K562 (cell line): ENCODE data around the gene INSIG1. TPM values are rescaled to one million over a fixed set of nuclear protein-coding genes. Genes with fewer than 3 reads are reported as not detected.

Experiments
- CHD1 ChIP-seq: fragments of 200-600 bp; sonication (generic); IDR thresholded peaks from one replicate; pipeline ENCODE4 v1.6.1; 2012; ENCODE audit warnings: mild to moderate bottlenecking, moderate library complexity, low read length, inconsistent platforms
- DMBX1 ChIP-seq: fragments of 250-450 bp; sonication (Bioruptor Pico); IDR thresholded peaks from 2 replicates; pipeline ENCODE4 v1.8.0; 2022; ENCODE audit warnings: inconsistent platforms, mild to moderate bottlenecking, moderate library complexity, borderline replicate concordance
- DNMT1 ChIP-seq: fragments of 450-650 bp; IDR thresholded peaks from 2 replicates; pipeline ENCODE4 v1.6.1; 2016; ENCODE audit warnings: antibody characterized with exemption, mild to moderate bottlenecking
- EHMT2 ChIP-seq: fragments of 450-650 bp; IDR thresholded peaks from 2 replicates; pipeline ENCODE4 v1.6.1; 2018; ENCODE audit warnings: antibody characterized with exemption
- HMGN3 ChIP-seq: IDR thresholded peaks from 2 replicates; pipeline ENCODE4 v1.6.1; 2011; ENCODE audit warnings: borderline replicate concordance, low read depth, mild to moderate bottlenecking, mixed read lengths, low read length; ENCODE audit not compliant: insufficient read length; ENCODE audit errors: extremely low read depth
- HNRNPK ChIP-seq: fragments of 200-400 bp; formaldehyde crosslinking; IDR thresholded peaks from one replicate; pipeline ENCODE4 v1.6.1; 2018; ENCODE audit warnings: mild to moderate bottlenecking, low read depth, low read length; ENCODE audit not compliant: poor library complexity, severe bottlenecking
- JUN ChIP-seq, 2 experiments: sonication (generic) in 1 of 2; formaldehyde crosslinking in 1 of 2; IDR thresholded peaks; 2 replicates each; pipeline versions ENCODE4 v1.6.1 to v1.8.0; 2012 to 2022; ENCODE audit warnings: borderline replicate concordance in 2 of 2, mild to moderate bottlenecking in 2 of 2, improper control_type of control experiment in 1 of 2, low read depth in 1 of 2, low read length in 1 of 2, missing genetic modification reagents in 1 of 2
- LCOR ChIP-seq: sonication (generic); formaldehyde crosslinking; IDR thresholded peaks from 2 replicates; pipeline ENCODE4 v1.8.0; 2022; ENCODE audit warnings: mild to moderate bottlenecking, missing genetic modification reagents
- NFE2 ChIP-seq: IDR thresholded peaks from 2 replicates; pipeline ENCODE4 v1.6.1; 2014; ENCODE audit warnings: antibody characterized with exemption, low read depth
- PHF8 ChIP-seq: fragments of 200-600 bp; sonication (generic); IDR thresholded peaks from 2 replicates; pipeline ENCODE4 v1.6.1; 2012; ENCODE audit warnings: mixed run types, mild to moderate bottlenecking, inconsistent platforms, low read length, moderate library complexity, borderline replicate concordance
- POU5F1 ChIP-seq: fragments of 150-350 bp; IDR thresholded peaks from 2 replicates; pipeline ENCODE4 v1.6.1; 2014; ENCODE audit warnings: borderline replicate concordance, low read length, low read depth, mild to moderate bottlenecking; ENCODE audit not compliant: partially characterized antibody
- RBM25 ChIP-seq: fragments of 200-400 bp; formaldehyde crosslinking; IDR thresholded peaks from 2 replicates; pipeline ENCODE4 v1.6.1; 2018; ENCODE audit warnings: low read length, low read depth, moderate library complexity; ENCODE audit not compliant: severe bottlenecking
- SNIP1 ChIP-seq: fragments of 450-650 bp; IDR thresholded peaks from 2 replicates; pipeline ENCODE4 v1.7.1; 2017; ENCODE audit warnings: low read depth, mild to moderate bottlenecking
- XRCC5 ChIP-seq: fragments of 200-400 bp; formaldehyde crosslinking; IDR thresholded peaks from 2 replicates; pipeline ENCODE4 v1.6.1; 2017; ENCODE audit warnings: low read depth, mild to moderate bottlenecking, low read length
- ZNF79 ChIP-seq: fragments of 250-450 bp; sonication (Bioruptor Pico); IDR thresholded peaks from 2 replicates; pipeline ENCODE4 v1.4.0; 2020; ENCODE audit warnings: low read depth, mild to moderate bottlenecking, moderate library complexity
- polyA plus RNA-seq, 8 experiments: library from polyadenylated mRNA; depleted of rRNA in 4 of 8; stranded (reverse) in 5 of 8; unstranded in 3 of 8; fragments of >200 nt; fragmentation: Nextera tagmentation in 2 of 8; fragmentation: Illumina TruSeq in 1 of 8; extraction: Ambion mirVana in 2 of 8; extraction: Trizol in 1 of 8; gene quantifications; 2 replicates each; pipeline versions ENCODE4 v1.2.1 to v1.2.3, GENCODE V29; 2011 to 2014; ENCODE audit warnings: inconsistent platforms in 1 of 8, missing spikeins in 1 of 8
- total RNA-seq, 7 experiments: library from RNA; depleted of rRNA in 6 of 7; stranded (reverse); fragments of >200 nt in 6 of 7; fragmentation: Illumina TruSeq in 2 of 7; extraction: Trizol in 2 of 7; gene quantifications; 2 replicates each; pipeline versions ENCODE4 v1.2.1 to v1.2.3, GENCODE V29; 2011 to 2021; ENCODE audit warnings: low replicate concordance in 1 of 7
- TF ChIP-seq, protein P1 (sequence below): fragments of 450-650 bp; conservative IDR thresholded peaks from 2 replicates; pipeline ENCODE4 v1.6.1; 2016; ENCODE audit warnings: missing genetic modification characterization, low read depth, mild to moderate bottlenecking, control low read depth, missing compliant biosample characterization
- TF ChIP-seq, protein P2 (sequence below): IDR thresholded peaks from 2 replicates; pipeline ENCODE4 v1.6.1; 2016; ENCODE audit warnings: missing genetic modification characterization, missing compliant biosample characterization
- TF ChIP-seq, protein P3 (sequence below): fragments of 250-450 bp; sonication (Bioruptor Pico); IDR thresholded peaks from 2 replicates; pipeline ENCODE4 v1.5.0; 2021; ENCODE audit warnings: mild to moderate bottlenecking, borderline replicate concordance
- TF ChIP-seq, protein P4 (sequence below): sonication (generic); formaldehyde crosslinking; IDR thresholded peaks from 2 replicates; pipeline ENCODE4 v1.5.0; 2020; ENCODE audit warnings: missing genetic modification reagents
- TF ChIP-seq, protein P5 (sequence below): sonication (generic); formaldehyde crosslinking; IDR thresholded peaks from 2 replicates; pipeline ENCODE4 v1.8.0; 2022; ENCODE audit warnings: mild to moderate bottlenecking, missing genetic modification reagents

Gene INSIG1
- total and polyA plus RNA-seq, 9 of the 15 experiments (the other 6 are each of a cell fraction or from before 2014, with no cell fraction given), result 57.1 to 787 (median 238) TPM

DNA sequence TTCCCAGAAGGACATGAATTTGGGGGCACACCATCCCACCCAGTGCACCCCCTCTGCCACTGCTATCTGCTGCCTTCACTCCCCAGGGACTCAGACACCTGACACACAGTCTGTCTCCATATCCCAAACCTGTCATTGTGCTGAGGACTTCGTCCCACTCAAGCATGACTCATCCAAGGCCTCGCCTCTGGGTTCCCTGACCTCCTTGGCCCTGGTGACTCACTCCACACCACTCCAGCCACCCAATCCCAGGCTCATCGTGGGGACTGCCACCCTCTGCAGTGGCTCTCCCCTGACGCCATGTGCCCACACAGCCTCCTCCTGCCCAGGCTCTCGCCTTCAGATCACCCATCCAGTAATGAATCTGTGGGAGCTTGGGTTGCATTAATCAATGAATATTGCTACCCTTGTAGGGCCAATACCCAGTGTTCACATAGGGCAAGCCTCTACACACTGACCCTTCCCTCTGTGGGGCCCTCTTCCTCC is 6.6 kb upstream of the INSIG1 start (continued):
- TF ChIP-seq HMGN3 (no peak), DNMT1 (no peak), ZNF79 (CRISPR knock-in tag) (no peak), LCOR (CRISPR knock-in tag) (peak; percentile 53; the same call in 1 of the 2 replicates), JUN (IDR thresholded peaks at IDR 0.05; ENCODE audit: borderline replicate concordance, low read depth, low read length) (peak; percentile 100), JUN (CRISPR knock-in tag; IDR thresholded peaks at IDR 0.05; ENCODE audit: borderline replicate concordance) (peak; percentile 96), DMBX1 (CRISPR knock-in tag) (peak; percentile 70; the same call in 1 of the 2 replicates), RBM25 (no peak), EHMT2 (peak; percentile 85), SNIP1 (no peak), XRCC5 (no peak), PHF8 (no peak), HNRNPK (no peak), CHD1 (no peak), POU5F1 (no peak), NFE2 (peak; percentile 68; the same call in 1 of the 2 replicates)
- TF ChIP-seq, protein P1, sequence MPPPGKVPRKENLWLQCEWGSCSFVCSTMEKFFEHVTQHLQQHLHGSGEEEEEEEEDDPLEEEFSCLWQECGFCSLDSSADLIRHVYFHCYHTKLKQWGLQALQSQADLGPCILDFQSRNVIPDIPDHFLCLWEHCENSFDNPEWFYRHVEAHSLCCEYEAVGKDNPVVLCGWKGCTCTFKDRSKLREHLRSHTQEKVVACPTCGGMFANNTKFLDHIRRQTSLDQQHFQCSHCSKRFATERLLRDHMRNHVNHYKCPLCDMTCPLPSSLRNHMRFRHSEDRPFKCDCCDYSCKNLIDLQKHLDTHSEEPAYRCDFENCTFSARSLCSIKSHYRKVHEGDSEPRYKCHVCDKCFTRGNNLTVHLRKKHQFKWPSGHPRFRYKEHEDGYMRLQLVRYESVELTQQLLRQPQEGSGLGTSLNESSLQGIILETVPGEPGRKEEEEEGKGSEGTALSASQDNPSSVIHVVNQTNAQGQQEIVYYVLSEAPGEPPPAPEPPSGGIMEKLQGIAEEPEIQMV (tag), result 0 out of 2 replicates have a peak, but pooled peaks have one; percentile 37
- TF ChIP-seq, protein P2, sequence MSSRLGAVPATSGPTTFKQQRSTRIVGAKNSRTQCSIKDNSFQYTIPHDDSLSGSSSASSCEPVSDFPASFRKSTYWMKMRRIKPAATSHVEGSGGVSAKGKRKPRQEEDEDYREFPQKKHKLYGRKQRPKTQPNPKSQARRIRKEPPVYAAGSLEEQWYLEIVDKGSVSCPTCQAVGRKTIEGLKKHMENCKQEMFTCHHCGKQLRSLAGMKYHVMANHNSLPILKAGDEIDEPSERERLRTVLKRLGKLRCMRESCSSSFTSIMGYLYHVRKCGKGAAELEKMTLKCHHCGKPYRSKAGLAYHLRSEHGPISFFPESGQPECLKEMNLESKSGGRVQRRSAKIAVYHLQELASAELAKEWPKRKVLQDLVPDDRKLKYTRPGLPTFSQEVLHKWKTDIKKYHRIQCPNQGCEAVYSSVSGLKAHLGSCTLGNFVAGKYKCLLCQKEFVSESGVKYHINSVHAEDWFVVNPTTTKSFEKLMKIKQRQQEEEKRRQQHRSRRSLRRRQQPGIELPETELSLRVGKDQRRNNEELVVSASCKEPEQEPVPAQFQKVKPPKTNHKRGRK (tag), result no peak
- TF ChIP-seq, protein P3, sequence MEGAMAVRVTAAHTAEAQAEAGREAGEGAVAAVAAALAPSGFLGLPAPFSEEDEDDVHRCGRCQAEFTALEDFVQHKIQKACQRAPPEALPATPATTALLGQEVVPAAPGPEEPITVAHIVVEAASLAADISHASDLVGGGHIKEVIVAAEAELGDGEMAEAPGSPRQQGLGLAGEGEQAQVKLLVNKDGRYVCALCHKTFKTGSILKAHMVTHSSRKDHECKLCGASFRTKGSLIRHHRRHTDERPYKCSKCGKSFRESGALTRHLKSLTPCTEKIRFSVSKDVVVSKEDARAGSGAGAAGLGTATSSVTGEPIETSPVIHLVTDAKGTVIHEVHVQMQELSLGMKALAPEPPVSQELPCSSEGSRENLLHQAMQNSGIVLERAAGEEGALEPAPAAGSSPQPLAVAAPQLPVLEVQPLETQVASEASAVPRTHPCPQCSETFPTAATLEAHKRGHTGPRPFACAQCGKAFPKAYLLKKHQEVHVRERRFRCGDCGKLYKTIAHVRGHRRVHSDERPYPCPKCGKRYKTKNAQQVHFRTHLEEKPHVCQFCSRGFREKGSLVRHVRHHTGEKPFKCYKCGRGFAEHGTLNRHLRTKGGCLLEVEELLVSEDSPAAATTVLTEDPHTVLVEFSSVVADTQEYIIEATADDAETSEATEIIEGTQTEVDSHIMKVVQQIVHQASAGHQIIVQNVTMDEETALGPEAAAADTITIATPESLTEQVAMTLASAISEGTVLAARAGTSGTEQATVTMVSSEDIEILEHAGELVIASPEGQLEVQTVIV (CRISPR knock-in tag), result no peak
- TF ChIP-seq, protein P4, sequence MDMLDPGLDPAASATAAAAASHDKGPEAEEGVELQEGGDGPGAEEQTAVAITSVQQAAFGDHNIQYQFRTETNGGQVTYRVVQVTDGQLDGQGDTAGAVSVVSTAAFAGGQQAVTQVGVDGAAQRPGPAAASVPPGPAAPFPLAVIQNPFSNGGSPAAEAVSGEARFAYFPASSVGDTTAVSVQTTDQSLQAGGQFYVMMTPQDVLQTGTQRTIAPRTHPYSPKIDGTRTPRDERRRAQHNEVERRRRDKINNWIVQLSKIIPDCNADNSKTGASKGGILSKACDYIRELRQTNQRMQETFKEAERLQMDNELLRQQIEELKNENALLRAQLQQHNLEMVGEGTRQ (CRISPR knock-in tag), result no peak
- TF ChIP-seq, protein P5, sequence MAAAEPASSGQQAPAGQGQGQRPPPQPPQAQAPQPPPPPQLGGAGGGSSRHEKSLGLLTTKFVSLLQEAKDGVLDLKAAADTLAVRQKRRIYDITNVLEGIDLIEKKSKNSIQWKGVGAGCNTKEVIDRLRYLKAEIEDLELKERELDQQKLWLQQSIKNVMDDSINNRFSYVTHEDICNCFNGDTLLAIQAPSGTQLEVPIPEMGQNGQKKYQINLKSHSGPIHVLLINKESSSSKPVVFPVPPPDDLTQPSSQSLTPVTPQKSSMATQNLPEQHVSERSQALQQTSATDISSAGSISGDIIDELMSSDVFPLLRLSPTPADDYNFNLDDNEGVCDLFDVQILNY (CRISPR knock-in tag), result no peak
